Calu3 (cell line): Measurements from ENCODE around the gene ACVR2B. TPM values are rescaled to one million over a fixed set of nuclear protein-coding genes. Genes with fewer than 3 reads are reported as not detected.

Experiments
- BruUV-seq: library from RNA; stranded (reverse); fragments of 400-500 nt; replicated peaks from 2 replicates; lab custom pipeline; 2021; lab: Mats Ljungman, UMichigan
- CTCF ChIA-PET: fragments of 300-600 bp; sonication (Branson Sonifier 250); formaldehyde crosslinking; loops from one replicate; lab custom pipeline; 2022; ENCODE audit warnings: antibody characterized with exemption; lab: Charles Lee
- DNase-seq: peaks from one replicate; pipeline ENCODE4 v3.0.0; 2022
- H3K27ac Mint-ChIP-seq: one replicate; pipeline ENCODE4 v1.8.0; 2022; ENCODE audit warnings: mixed read lengths; ENCODE audit not compliant: unreplicated experiment
- H3K27me3 Mint-ChIP-seq: one replicate; pipeline ENCODE4 v1.8.0; 2022; ENCODE audit warnings: mixed read lengths; ENCODE audit not compliant: unreplicated experiment
- H3K36me3 Mint-ChIP-seq: one replicate; pipeline ENCODE4 v1.8.0; 2022; ENCODE audit warnings: mild to moderate bottlenecking, moderate library complexity, mixed read lengths; ENCODE audit not compliant: insufficient read depth, unreplicated experiment
- H3K4me1 Mint-ChIP-seq: one replicate; pipeline ENCODE4 v1.8.0; 2022; ENCODE audit warnings: mild to moderate bottlenecking, low read depth, mixed read lengths; ENCODE audit not compliant: unreplicated experiment
- H3K4me3 Mint-ChIP-seq: one replicate; pipeline ENCODE4 v1.8.0; 2022; ENCODE audit warnings: mild to moderate bottlenecking, low read depth, moderate library complexity, mixed read lengths; ENCODE audit not compliant: unreplicated experiment
- H3K9me3 Mint-ChIP-seq: one replicate; pipeline ENCODE4 v1.8.0; 2022; ENCODE audit warnings: low read depth, mixed read lengths; ENCODE audit not compliant: unreplicated experiment
- intact Hi-C: fragments of 100-400 bp; cut with micrococcal nuclease; formaldehyde crosslinking; loops from one replicate; pipeline ENCODE4 v1.10.0; 2022; ENCODE audit not compliant: unreplicated experiment
- total RNA-seq: library from RNA; stranded (reverse); gene quantifications from 2 replicates; pipeline ENCODE4 v1.2.3, GENCODE V29; 2022
- TF ChIP-seq, protein P1 (sequence below): fragments of 200-600 bp; IDR thresholded peaks from one replicate; pipeline ENCODE4 v1.8.0; 2022; ENCODE audit warnings: antibody characterized with exemption; ENCODE audit not compliant: unreplicated experiment

The ACVR2B gene
- total RNA-seq, 1 experiment from 2014 or later = 6.2 TPM

DNA sequence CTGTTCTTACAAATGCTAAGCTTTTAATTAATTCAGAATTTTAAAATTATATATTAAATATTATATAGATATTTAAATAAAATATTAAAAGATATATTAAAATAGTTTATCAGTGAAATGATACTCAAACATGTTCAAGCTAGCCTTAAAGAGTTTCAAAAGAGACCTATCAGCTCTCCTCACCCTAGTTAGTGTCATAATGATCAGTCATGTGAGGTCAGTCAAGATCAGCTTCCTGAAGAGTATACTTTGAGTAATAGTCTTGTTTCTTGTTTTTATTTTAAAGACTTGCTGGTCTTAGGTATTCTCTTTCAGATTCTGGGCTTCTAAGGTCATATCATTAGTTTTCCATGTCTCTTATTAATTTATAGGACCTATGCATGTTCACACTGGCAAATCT lies 56.9 kb downstream of the ACVR2B start:
- Mint-ChIP-seq H3K27ac (no peak overlapping the region), H3K9me3 (no peaks in the 10 kb centered on the region), H3K27me3 (no peaks in the 10 kb centered on the region), H3K36me3 (peaks cover 9% of the 10 kb centered on the region), H3K4me3 (no peak overlapping the region), H3K4me1 (no peaks in the 10 kb centered on the region)
- intact Hi-C loops = no loop called here
- TF ChIP-seq, protein P1, sequence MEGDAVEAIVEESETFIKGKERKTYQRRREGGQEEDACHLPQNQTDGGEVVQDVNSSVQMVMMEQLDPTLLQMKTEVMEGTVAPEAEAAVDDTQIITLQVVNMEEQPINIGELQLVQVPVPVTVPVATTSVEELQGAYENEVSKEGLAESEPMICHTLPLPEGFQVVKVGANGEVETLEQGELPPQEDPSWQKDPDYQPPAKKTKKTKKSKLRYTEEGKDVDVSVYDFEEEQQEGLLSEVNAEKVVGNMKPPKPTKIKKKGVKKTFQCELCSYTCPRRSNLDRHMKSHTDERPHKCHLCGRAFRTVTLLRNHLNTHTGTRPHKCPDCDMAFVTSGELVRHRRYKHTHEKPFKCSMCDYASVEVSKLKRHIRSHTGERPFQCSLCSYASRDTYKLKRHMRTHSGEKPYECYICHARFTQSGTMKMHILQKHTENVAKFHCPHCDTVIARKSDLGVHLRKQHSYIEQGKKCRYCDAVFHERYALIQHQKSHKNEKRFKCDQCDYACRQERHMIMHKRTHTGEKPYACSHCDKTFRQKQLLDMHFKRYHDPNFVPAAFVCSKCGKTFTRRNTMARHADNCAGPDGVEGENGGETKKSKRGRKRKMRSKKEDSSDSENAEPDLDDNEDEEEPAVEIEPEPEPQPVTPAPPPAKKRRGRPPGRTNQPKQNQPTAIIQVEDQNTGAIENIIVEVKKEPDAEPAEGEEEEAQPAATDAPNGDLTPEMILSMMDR = no peak
- no peak for DNase-seq
- no TSS peak for BruUV-seq
- CTCF ChIA-PET = interaction anchor here (0.6 kb wide), 1 partner anchor 226 kb away, joined by 4 read pairs; no protein-coding TSS in a partner anchor

DNA sequence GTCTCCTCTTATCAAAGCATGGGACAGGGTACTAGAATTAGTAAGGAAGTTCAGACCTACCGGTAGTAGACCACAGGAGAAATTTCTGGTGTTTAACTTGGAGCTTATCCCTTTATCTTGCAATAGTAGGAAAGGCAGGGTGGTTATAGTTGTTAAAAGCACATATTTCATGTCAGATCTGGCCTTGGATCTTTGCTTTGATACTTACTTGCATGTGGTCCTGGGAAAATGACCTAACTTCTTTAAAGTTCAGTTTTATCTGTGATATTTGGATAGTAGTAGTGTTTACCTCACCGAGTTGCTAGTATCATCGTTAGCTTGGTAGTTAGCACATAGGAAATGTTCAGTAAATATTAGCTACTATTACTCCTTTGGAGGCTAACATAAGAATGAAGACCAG lies 57.9 kb downstream of the ACVR2B start:
- DNase-seq = no peak
- TF ChIP-seq, protein P1 = no peak
- Mint-ChIP-seq H3K9me3 (no peaks in the 10 kb centered on the region), H3K36me3 (peaks cover 9% of the 10 kb centered on the region), H3K4me1 (no peaks in the 10 kb centered on the region), H3K27me3 (no peaks in the 10 kb centered on the region), H3K4me3 (no peak overlapping the region), H3K27ac (no peak overlapping the region)
- no TSS peak for BruUV-seq
- intact Hi-C loops = no loop called here
- CTCF ChIA-PET = no interaction called here

DNA sequence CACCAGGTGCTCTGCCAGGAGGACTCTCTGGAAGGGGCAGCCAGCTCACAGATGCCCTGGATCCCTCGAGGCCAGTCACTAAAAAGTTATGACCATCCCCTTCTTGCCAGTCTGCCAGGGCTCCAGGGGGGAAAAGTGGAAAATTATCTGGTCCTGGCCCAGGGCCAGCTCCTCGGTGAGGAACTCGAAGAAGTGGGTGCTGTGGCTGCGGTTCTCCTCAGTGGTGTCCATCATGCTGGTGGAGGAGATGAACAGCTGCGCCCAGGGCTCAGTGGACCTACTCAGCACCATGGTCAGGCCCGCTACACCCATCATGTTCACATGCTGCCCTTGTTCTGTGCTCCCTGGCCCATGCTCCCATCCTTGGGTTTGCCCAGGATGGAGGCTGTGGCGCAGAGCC lies 61.7 kb downstream of the ACVR2B start:
- Mint-ChIP-seq H3K27me3 (no peaks in the 10 kb centered on the region), H3K9me3 (no peaks in the 10 kb centered on the region), H3K4me1 (no peaks in the 10 kb centered on the region), H3K4me3 (no peak overlapping the region), H3K27ac (no peak overlapping the region), H3K36me3 (no peaks in the 10 kb centered on the region)
- intact Hi-C loops = no loop called here
- TF ChIP-seq, protein P1 = no peak
- no TSS peak for BruUV-seq
- CTCF ChIA-PET = no interaction called here
- DNase-seq = no peak

DNA sequence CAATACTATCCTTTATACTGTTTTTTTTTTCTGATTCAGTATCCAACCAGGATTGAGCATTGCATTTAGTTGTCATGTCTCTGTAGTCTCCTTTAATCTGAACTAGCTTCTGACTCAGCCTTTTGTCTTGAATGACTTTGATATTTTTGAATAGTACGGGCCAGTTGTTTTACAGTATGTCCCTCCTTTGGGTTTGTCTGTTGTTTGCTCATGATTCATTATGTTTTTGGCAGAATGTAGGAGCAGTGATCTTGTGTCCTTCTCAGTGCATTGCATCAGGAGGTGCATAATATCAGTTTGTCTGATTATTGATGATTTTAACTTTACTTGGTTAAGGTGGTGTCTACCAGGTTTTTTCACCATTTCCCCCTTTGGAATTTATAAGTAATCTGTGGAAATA lies 63.0 kb downstream of the ACVR2B start:
- DNase-seq = no peak
- BruUV-seq = no TSS peak
- Mint-ChIP-seq H3K4me1 (no peaks in the 10 kb centered on the region), H3K9me3 (no peaks in the 10 kb centered on the region), H3K4me3 (no peak overlapping the region), H3K27ac (no peak overlapping the region), H3K36me3 (no peaks in the 10 kb centered on the region), H3K27me3 (no peaks in the 10 kb centered on the region)
- intact Hi-C loops = no loop called here
- TF ChIP-seq, protein P1 = no peak
- CTCF ChIA-PET = no interaction called here
